Muscle layer of colon (tissue), 2 donors: ENCODE results near the gene SLC29A3.
A peak's percentile ranks its signal among the peaks of the same experiment; 100 is the strongest.
"Not testable (repeated sequence)": the region's sequence is repeated elsewhere in the genome, so short reads cannot be mapped to it uniquely, and the experiment has no call there.

ENCODE experiments used
- H3K27ac ChIP-seq: one replicate; pipeline ENCODE4 v1.7.0; 2013; ENCODE audit warnings: low read depth, mild to moderate bottlenecking, low read length, moderate library complexity
- H3K27me3 ChIP-seq, 2 donors: one replicate each; pipeline ENCODE4 v1.7.0; 2013; ENCODE audit warnings: low read length in 2 of 2, mild to moderate bottlenecking in 2 of 2; ENCODE audit not compliant: insufficient read depth in 2 of 2, control insufficient read depth in 1 of 2
- H3K36me3 ChIP-seq: one replicate; pipeline ENCODE4 v1.7.0; 2013; ENCODE audit warnings: mild to moderate bottlenecking, low read length; ENCODE audit not compliant: insufficient read depth
- H3K4me1 ChIP-seq: one replicate; pipeline ENCODE4 v1.7.0; 2013; ENCODE audit warnings: mild to moderate bottlenecking, low read length; ENCODE audit not compliant: insufficient read depth
- H3K4me3 ChIP-seq, 2 donors: one replicate each; pipeline ENCODE4 v1.7.0; 2013; ENCODE audit warnings: low read length in 2 of 2, low read depth in 1 of 2, mild to moderate bottlenecking in 1 of 2, moderate library complexity in 1 of 2
- H3K9ac ChIP-seq: one replicate; pipeline ENCODE4 v1.7.0; 2013; ENCODE audit warnings: low read length
- H3K9me3 ChIP-seq: one replicate; pipeline ENCODE4 v1.7.0; 2013; ENCODE audit warnings: mild to moderate bottlenecking, low read length
- donor health status: abdominal sarcoma.
- donor health status: Adenocarcinoma of cecum.

SLC29A3 gene

DNA sequence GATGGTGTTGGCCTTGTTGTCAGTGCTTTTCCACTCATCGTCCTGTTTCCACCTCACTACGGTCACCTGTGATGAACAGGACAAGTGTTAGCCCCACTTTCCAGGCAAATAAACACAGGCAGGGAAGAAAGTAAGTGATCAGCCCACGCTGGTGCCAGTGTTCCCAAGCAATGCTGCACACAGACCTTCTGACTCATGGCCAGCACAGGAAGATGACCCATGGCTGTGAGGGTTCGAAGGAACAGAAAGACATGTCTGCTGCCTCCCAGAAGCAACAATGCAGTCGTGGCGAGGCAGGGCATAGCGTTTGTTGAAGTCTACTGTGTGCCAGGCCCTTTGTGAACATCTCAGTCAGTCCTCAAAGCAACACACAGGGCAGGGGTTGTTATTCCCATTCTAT, 35.7 kb downstream of the SLC29A3 start:
- Histone ChIP-seq H3K27ac (no peak overlapping the region), H3K4me1 (no peaks in the 10 kb centered on the region), H3K36me3 (peaks cover 23% of the 10 kb centered on the region)

DNA sequence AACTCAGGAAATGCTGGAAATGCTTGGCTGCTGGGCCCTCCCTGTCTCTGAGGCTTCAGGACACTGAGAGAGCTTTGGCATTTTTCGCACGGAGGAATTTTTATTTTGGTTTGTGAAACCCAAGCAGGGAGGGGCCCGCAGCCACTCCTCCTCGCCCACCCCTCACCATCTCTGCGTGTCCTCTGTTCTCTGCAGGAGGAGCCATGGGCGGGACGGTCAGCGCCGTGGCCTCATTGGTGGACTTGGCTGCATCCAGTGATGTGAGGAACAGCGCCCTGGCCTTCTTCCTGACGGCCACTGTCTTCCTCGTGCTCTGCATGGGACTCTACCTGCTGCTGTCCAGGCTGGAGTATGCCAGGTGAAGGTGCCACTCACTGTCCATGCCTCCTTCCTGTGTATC, 36.8 kb downstream of the SLC29A3 start:
- Histone ChIP-seq H3K36me3 (peaks cover 23% of the 10 kb centered on the region), H3K9me3 (no peaks in the 10 kb centered on the region), H3K4me3 (no peak overlapping the region), H3K27ac (no peak overlapping the region), H3K9ac (no peak overlapping the region), H3K4me1 (no peaks in the 10 kb centered on the region), H3K27me3 (no peaks in the 10 kb centered on the region)

More for the DNA sequence above, 35.7 kb downstream of the SLC29A3 start:
- no peaks in the 10 kb centered on the region for H3K27me3 ChIP-seq
- H3K9ac ChIP-seq, result no peak overlapping the region
- H3K4me3 ChIP-seq, result no peak overlapping the region
- H3K9me3 ChIP-seq, result no peaks in the 10 kb centered on the region

DNA sequence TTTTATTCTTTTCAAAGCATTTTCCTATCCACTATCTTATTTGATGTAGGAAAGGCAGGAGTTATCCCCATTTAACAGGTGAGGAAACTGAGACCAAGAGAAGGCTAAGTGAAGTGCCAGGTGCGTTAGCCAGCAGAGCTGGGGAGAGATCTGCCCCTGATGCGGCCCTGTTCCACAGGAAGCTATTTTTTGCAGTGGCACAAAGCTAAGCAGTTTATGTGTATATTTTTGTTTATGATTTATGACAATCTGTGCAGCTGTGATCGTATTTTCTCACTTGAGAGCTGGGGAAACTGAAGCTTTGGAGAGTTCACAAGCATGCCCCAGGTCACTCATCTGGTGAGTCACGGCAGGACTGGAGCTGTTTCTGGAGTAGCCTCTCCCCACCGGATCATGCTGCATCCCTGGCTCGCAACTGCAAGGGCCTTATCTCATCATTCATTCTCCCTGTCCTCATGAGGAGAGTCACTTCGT, 38.8 kb downstream of the SLC29A3 start:
- Histone ChIP-seq H3K4me1 (no peaks in the 10 kb centered on the region), H3K27ac (no peak overlapping the region), H3K27me3 (no peaks in the 10 kb centered on the region), H3K36me3 (peaks cover 21% of the 10 kb centered on the region), H3K9ac (no peak overlapping the region), H3K4me3 (no peak overlapping the region), H3K9me3 (no peaks in the 10 kb centered on the region)

DNA sequence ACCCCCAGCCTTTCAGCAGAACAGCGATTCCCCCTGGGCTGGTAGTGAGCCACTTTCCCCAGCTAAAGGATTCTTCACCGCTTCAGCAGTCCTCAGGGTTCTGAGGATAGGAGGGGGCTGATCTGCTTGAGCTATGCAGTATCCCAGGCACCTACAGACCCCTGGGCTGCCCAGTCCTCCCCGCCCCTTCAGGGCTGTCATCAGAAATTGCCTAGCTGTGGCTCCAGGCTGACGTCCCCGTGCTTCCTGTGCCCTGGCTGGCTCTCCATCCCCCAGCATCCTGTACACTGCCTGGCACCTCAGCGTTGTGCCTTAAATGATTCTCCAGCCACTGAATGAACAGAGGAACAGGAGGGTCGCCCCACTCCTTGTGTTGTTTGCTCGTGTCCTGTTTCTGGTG, 39.2 kb downstream of the SLC29A3 start:
- Histone ChIP-seq H3K4me3 (no peak overlapping the region), H3K4me1 (no peaks in the 10 kb centered on the region), H3K9me3 (no peaks in the 10 kb centered on the region), H3K27ac (no peak overlapping the region), H3K9ac (no peak overlapping the region), H3K36me3 (peaks cover 20% of the 10 kb centered on the region), H3K27me3 (no peaks in the 10 kb centered on the region)

DNA sequence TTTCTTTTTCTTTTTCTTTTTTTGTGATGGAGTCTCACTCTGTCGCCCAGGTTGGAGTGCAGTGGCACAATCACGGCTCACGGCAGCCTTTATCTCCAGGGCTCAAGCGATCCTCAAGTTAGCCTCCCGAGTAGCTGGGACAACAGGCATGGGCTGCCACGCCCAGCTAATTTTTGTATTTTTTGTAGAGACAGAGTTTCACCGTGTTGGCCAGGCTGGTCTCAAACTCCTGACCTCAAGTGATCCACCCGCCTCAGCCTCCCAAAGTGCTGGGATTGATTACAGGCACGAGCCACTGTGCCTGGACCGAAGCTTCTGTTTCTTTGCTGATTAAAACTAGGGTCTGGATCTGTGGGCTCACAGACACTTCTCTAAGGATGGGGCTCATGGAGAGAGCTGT, 39.8 kb downstream of the SLC29A3 start:
- not testable (repeated sequence) for H3K4me1 ChIP-seq, H3K27ac ChIP-seq, H3K27me3 ChIP-seq, H3K9ac ChIP-seq, H3K9me3 ChIP-seq, H3K4me3 ChIP-seq
- H3K36me3 ChIP-seq, result peaks cover 16% of the 10 kb centered on the region

DNA sequence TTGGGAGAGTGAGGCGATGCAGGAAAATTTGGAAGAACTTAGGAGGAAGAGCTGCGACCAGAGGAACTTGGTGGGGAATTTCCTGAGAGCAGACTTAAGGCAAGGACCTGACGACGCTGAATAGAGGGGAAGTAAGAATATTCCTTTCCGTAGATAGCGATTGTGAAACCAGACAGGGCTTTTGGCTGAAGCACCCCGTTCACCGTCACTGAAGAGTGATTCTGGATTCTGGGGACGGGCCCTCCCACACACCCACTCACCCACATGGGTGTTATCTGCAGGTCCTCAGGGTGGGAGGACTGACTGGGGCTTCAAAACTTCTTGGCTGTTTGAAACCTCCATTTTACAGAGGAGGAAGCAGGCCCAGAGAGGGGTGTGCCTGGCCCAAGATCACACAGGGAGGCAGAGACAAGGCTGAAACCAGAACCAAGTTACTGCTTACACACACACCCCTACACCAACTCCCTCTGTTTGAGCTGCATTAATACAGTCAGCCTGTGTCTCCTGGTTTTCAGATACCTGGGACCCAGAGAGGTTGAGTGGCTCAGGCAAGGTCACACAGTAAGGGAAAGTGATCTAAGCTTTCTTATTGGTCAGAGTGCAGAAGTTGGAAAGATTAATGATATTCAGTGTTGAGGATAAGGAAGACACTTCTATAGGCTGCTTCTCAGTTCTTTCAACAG, 40.4 kb downstream of the SLC29A3 start:
- Histone ChIP-seq H3K27me3 (no peaks in the 10 kb centered on the region), H3K27ac (peak overlapping the region; percentile 34), H3K36me3 (peaks cover 10% of the 10 kb centered on the region), H3K9ac (no peak overlapping the region), H3K9me3 (no peaks in the 10 kb centered on the region), H3K4me1 (no peaks in the 10 kb centered on the region), H3K4me3 (no peak overlapping the region)

DNA sequence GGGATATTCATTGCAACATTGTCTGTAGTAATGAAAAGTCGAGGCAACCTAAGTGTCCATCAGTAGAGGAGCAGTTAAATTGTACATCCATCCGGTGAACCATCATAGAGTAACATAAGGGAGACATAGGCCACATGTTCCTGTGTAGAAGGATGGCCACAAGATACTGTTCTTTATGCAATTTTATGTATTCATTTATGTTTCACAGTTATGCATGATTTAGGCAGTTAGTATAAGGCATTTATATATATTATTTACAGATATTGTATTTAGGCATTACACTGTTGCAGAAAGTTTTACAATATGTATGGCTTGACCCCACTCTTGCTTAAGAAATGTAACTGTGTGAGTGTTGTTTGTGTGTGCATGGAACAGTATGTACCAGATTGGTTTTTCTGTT, 41.7 kb downstream of the SLC29A3 start:
- Histone ChIP-seq H3K4me3 (no peak overlapping the region), H3K27ac (no peak overlapping the region), H3K36me3 (peaks cover 7% of the 10 kb centered on the region), H3K9ac (no peak overlapping the region), H3K9me3 (no peaks in the 10 kb centered on the region), H3K27me3 (no peaks in the 10 kb centered on the region), H3K4me1 (no peaks in the 10 kb centered on the region)

DNA sequence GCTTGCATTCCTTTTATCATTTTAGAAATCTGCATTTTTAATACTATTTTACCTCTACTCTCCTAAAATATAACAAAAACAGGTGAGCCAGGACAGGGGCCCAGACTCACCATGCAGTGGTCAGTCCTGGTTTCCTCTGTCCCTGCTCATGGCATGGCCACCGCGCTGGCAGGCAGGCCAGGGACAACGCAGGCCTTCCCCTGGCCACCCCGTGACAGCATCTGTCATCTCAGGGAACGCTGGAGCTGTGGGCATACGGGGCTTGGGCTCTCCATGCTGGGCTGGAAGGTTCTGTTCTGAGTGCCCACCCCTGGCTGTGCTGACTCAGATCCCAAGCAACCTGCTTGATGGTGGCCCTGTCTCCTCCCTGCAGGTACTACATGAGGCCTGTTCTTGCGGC, 42.5 kb downstream of the SLC29A3 start:
- Histone ChIP-seq H3K4me3 (no peak overlapping the region), H3K27me3 (no peaks in the 10 kb centered on the region), H3K9me3 (no peaks in the 10 kb centered on the region), H3K36me3 (peaks cover 7% of the 10 kb centered on the region), H3K9ac (no peak overlapping the region), H3K27ac (no peak overlapping the region), H3K4me1 (no peaks in the 10 kb centered on the region)

DNA sequence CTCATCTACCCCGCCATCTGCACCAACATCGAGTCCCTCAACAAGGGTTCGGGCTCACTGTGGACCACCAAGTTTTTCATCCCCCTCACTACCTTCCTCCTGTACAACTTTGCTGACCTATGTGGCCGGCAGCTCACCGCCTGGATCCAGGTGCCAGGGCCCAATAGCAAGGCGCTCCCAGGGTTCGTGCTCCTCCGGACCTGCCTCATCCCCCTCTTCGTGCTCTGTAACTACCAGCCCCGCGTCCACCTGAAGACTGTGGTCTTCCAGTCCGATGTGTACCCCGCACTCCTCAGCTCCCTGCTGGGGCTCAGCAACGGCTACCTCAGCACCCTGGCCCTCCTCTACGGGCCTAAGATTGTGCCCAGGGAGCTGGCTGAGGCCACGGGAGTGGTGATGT, 43.1 kb downstream of the SLC29A3 start:
- H3K27ac ChIP-seq, result no peak overlapping the region
- H3K9ac ChIP-seq, result no peak overlapping the region
- peaks cover 7% of the 10 kb centered on the region for H3K36me3 ChIP-seq
- no peaks in the 10 kb centered on the region for H3K9me3 ChIP-seq
- no peaks in the 10 kb centered on the region for H3K4me1 ChIP-seq
- no peaks in the 10 kb centered on the region for H3K27me3 ChIP-seq
- no peak overlapping the region for H3K4me3 ChIP-seq

DNA sequence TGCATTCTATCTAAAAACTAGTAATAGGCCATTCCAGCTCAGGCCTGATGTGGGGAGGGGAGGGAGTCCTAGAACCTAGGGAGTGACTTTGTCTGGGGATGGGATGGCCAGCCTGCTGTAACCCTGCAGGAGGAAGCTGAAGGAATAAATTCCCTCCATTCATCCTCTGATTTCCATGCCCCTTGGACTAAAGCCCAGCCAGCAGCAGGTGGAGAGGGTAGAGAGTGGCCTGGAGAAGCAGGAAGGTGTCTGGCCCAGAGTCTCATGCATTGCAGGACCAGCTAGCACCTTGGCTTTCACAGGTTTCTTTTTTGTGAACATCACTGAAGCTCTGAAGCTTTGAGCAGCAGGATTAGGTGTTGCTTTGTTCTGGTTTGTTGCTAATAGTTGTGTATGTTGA, 44.9 kb downstream of the SLC29A3 start:
- H3K9ac ChIP-seq, result no peak overlapping the region
- H3K27me3 ChIP-seq, result no peaks in the 10 kb centered on the region
- no peak overlapping the region for H3K27ac ChIP-seq
- H3K36me3 ChIP-seq, result peaks cover 7% of the 10 kb centered on the region
- H3K4me1 ChIP-seq, result no peaks in the 10 kb centered on the region
- no peaks in the 10 kb centered on the region for H3K9me3 ChIP-seq
- no peak overlapping the region for H3K4me3 ChIP-seq

DNA sequence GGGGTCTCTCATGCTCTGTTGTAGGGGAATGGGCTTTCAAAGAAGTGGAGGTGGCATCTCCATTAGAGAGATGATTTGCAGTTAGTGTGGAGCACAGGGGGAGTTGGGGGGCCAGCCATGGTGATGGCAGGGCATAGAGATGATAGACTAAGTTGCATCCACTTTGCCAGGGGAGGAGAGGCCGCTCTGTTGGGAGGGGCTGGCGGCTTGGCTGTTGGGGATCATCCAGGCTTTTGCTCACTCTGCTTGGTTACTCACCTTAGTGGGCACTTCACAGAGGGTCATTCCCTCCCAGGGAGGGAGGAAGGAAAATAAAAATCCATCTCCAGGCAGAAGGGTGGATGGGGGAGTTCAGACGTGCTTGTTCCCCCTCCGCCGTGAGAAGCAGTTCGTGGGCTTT, 46.3 kb downstream of the SLC29A3 start:
- H3K27me3 ChIP-seq, result no peaks in the 10 kb centered on the region
- no peaks in the 10 kb centered on the region for H3K9me3 ChIP-seq
- H3K4me3 ChIP-seq, result no peak overlapping the region
- H3K36me3 ChIP-seq, result peaks cover 7% of the 10 kb centered on the region
- no peak overlapping the region for H3K9ac ChIP-seq
- no peaks in the 10 kb centered on the region for H3K4me1 ChIP-seq
- H3K27ac ChIP-seq, result no peak overlapping the region

DNA sequence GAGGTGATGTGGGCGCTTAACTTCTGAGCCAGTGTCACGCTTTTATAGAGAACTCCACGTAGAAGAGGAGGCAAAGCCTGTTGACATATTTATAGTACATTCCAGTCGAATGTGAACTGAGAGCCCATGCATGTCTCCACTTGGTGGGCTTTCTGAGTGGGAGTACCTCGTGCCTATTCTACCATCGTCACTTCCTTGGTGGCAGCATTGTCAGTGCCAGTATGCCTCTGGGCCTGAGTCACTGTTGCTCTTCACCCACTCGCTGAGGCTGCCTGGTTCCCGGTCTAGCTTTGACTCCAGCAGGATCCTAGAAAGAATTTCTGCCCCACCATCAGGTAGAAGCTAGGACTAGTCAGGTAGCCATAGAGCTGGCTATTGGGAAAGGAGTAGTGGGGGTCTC, 47.6 kb downstream of the SLC29A3 start:
- H3K27ac ChIP-seq, result no peak overlapping the region
- no peak overlapping the region for H3K4me3 ChIP-seq

More for the DNA sequence above, 47.6 kb downstream of the SLC29A3 start:
- H3K36me3 ChIP-seq, result peaks cover 7% of the 10 kb centered on the region
- H3K9ac ChIP-seq, result no peak overlapping the region
- H3K4me1 ChIP-seq, result no peaks in the 10 kb centered on the region
- H3K9me3 ChIP-seq, result no peaks in the 10 kb centered on the region
- H3K27me3 ChIP-seq, result no peaks in the 10 kb centered on the region
